GM18868 (cell line): ENCODE results near the gene MSANTD7.

Experiments used
- ATAC-seq: cut with Tn5 transposase; IDR thresholded peaks from one replicate; pipeline ENCODE4 v1.9.1; 2021; ENCODE audit warnings: mild to moderate bottlenecking, moderate library complexity; ENCODE audit not compliant: unreplicated experiment

Gene MSANTD7

GRCh38 chr10:14879928-14880193 is 41.8 kb downstream of the MSANTD7 start:
- no peak for ATAC-seq

GRCh38 chr10:14880229-14880628 is 42.1 kb downstream of the MSANTD7 start:
- ATAC-seq = no peak

GRCh38 chr10:14884082-14884481 is 46.0 kb downstream of the MSANTD7 start:
- ATAC-seq = no peak
